GM12878 (cell line): Measurements from ENCODE around the gene GALNT16. TPM values are rescaled to one million over a fixed set of nuclear protein-coding genes. Genes with fewer than 3 reads are reported as not detected.

Experiments used
- ATAC-seq: fragments of 200-7000 bp; cut with Tn5 transposase; 3 replicates; pipeline ENCODE4 v1.9.1; 2020; ENCODE audit warnings: mild to moderate bottlenecking, moderate library complexity
- BruUV-seq: library from RNA; stranded (reverse); fragments of 400-500 nt; replicated peaks from 2 replicates; lab custom pipeline; 2021; lab: Mats Ljungman, UMichigan
- CTCF ChIA-PET: fragments of 300-600 bp; sonication (Branson Sonifier 250); formaldehyde crosslinking; extraction: SDS; loops from one replicate; lab custom pipeline; 2021; ENCODE audit warnings: inconsistent platforms; lab: Yijun Ruan, JAX
- POLR2A ChIA-PET: fragments of 350-600 bp; formaldehyde crosslinking; extraction: SDS; loops from one replicate; lab custom pipeline; 2021; ENCODE audit warnings: inconsistent platforms; lab: Charles Lee
- RAD21 ChIA-PET: fragments of 300-600 bp; sonication (Branson Sonifier 250); formaldehyde crosslinking; loops from one replicate; lab custom pipeline; 2023; ENCODE audit warnings: antibody characterized with exemption; ENCODE audit not compliant: unreplicated experiment; lab: Charles Lee
- SMC1A ChIA-PET: fragments of 300-600 bp; sonication (Branson Sonifier 250); formaldehyde crosslinking; loops from one replicate; lab custom pipeline; 2023; ENCODE audit not compliant: unreplicated experiment, uncharacterized antibody; lab: Charles Lee
- DNase-seq: peaks from one replicate; pipeline ENCODE4 v3.0.0-alpha.2; 2011; ENCODE audit warnings: low read depth, low spot score
- FAIRE-seq: peaks from 3 replicates; lab custom pipeline; 2011; peaks lifted over from hg19 to GRCh38; lab: Jason Lieb, UNC
- H2AFZ ChIP-seq: 2 replicates; pipeline ENCODE4 v1.6.0; 2011; ENCODE audit warnings: low read depth, low read length, control low read depth; ENCODE audit not compliant: control insufficient read depth
- H3K27ac ChIP-seq: 2 replicates; pipeline ENCODE4 v1.5.1; 2011; ENCODE audit warnings: control low read depth; ENCODE audit not compliant: control insufficient read depth, insufficient read depth
- H3K27me3 ChIP-seq, 2 experiments: replicated peaks in 1 of 2; 2 replicates each; pipeline versions ENCODE4 v1.6.0 to v1.6.1; 2011; ENCODE audit warnings: low read length in 1 of 2; ENCODE audit not compliant: control insufficient read depth in 2 of 2, insufficient read depth in 2 of 2
- H3K36me3 ChIP-seq, 2 experiments: 2 replicates each; pipeline ENCODE4 v1.5.1; 2011; ENCODE audit warnings: low read length in 1 of 2; ENCODE audit not compliant: control insufficient read depth in 2 of 2, insufficient read depth in 2 of 2
- H3K4me1 ChIP-seq: 2 replicates; pipeline ENCODE4 v1.6.1; 2011; ENCODE audit warnings: mild to moderate bottlenecking, low read length, moderate library complexity, mixed read lengths; ENCODE audit not compliant: control insufficient read depth, insufficient read depth
- H3K4me2 ChIP-seq: 2 replicates; pipeline ENCODE4 v1.6.0; 2011; ENCODE audit warnings: control low read depth; ENCODE audit not compliant: control insufficient read depth, insufficient read depth
- H3K4me3 ChIP-seq: fragments of 200-600 bp; sonication (generic); 2 replicates; pipeline ENCODE4 v1.5.1; 2016
- H3K79me2 ChIP-seq: 2 replicates; pipeline ENCODE4 v1.6.0; 2011; ENCODE audit warnings: low read length; ENCODE audit not compliant: control insufficient read depth, insufficient read depth
- H3K9ac ChIP-seq: 2 replicates; pipeline ENCODE4 v1.8.0; 2011; ENCODE audit warnings: low read length, control low read depth, mixed read lengths; ENCODE audit not compliant: control insufficient read depth, insufficient read depth
- H3K9me3 ChIP-seq: replicated peaks from 3 replicates; pipeline ENCODE4 v1.5.1; 2011; ENCODE audit warnings: mild to moderate bottlenecking, low read length; ENCODE audit not compliant: control insufficient read depth, insufficient read depth
- H4K20me1 ChIP-seq: 2 replicates; pipeline ENCODE4 v1.6.0; 2011; ENCODE audit not compliant: control insufficient read depth, insufficient read depth
- ASH2L ChIP-seq: fragments of 300-600, 200-600 bp; sonication (generic); IDR thresholded peaks from 2 replicates; pipeline ENCODE4 v1.6.1; 2017; ENCODE audit warnings: low read depth, mild to moderate bottlenecking, borderline replicate concordance
- BACH1 ChIP-seq: fragments of 450-650 bp; IDR thresholded peaks from 2 replicates; pipeline ENCODE4 v1.6.1; 2017; ENCODE audit warnings: mild to moderate bottlenecking, borderline replicate concordance
- CBFB ChIP-seq: IDR thresholded peaks from 2 replicates; pipeline ENCODE4 v1.6.1; 2016; ENCODE audit warnings: antibody characterized with exemption, low read depth
- CEBPB ChIP-seq, 2 experiments: fragments of 150-350 bp in 1 of 2; IDR thresholded peaks; 2 replicates each; pipeline ENCODE4 v1.6.1; 2012 to 2014; ENCODE audit warnings: low read depth in 2 of 2, low read length in 2 of 2, borderline replicate concordance in 1 of 2, inconsistent platforms in 1 of 2
- ESRRA ChIP-seq: IDR thresholded peaks from 2 replicates; pipeline ENCODE4 v1.6.1; 2012; ENCODE audit warnings: mild to moderate bottlenecking, low read length, improper control_type of control experiment
- IKZF2 ChIP-seq, 2 experiments: fragments of 450-650 bp; IDR thresholded peaks; 2 replicates each; pipeline ENCODE4 v1.6.1; 2017; ENCODE audit warnings: mild to moderate bottlenecking in 2 of 2, moderate library complexity in 2 of 2
- JUND ChIP-seq: IDR thresholded peaks from 2 replicates; pipeline ENCODE4 v1.6.1; 2012; ENCODE audit warnings: low read depth, mild to moderate bottlenecking, low read length, improper control_type of control experiment, moderate library complexity
- PAX5 ChIP-seq: IDR thresholded peaks from 2 replicates; pipeline ENCODE4 v1.6.1; 2011; ENCODE audit warnings: low read depth, low read length, borderline replicate concordance
- RAD51 ChIP-seq: fragments of 450-650 bp; IDR thresholded peaks from 2 replicates; pipeline ENCODE4 v1.6.1; 2016; ENCODE audit warnings: moderate library complexity, mild to moderate bottlenecking, inconsistent platforms
- RUNX3 ChIP-seq: IDR thresholded peaks from 2 replicates; pipeline ENCODE4 v1.6.1; 2012; ENCODE audit warnings: low read length, inconsistent platforms
- ZBED1 ChIP-seq: IDR thresholded peaks from 2 replicates; pipeline ENCODE4 v1.6.1; 2016; ENCODE audit warnings: borderline replicate concordance
- ZNF622 ChIP-seq: fragments of 450-650 bp; IDR thresholded peaks from 2 replicates; pipeline ENCODE4 v1.6.1; 2017; ENCODE audit warnings: mild to moderate bottlenecking, inconsistent platforms
- WGBS: methylation state at CpG from one replicate; pipeline ENCODE4 v1.1.6; 2016; ENCODE audit warnings: low lambda C conversion rate; ENCODE audit not compliant: insufficient replicate concordance, insufficient coverage; ENCODE audit errors: missing lambda C conversion rate; 5-methylcytosine and 5-hydroxymethylcytosine counted together
- in situ Hi-C: fragments of 300-500 bp; cut with MboI; formaldehyde crosslinking; loops from 9 replicates; pipeline ENCODE4 v1.14.3; 2018; ENCODE audit warnings: mixed read lengths
- intact Hi-C: fragments of 100-400 bp; cut with micrococcal nuclease; formaldehyde crosslinking; loops from one replicate; pipeline ENCODE4 v1.14.2; 2022; ENCODE audit not compliant: unreplicated experiment
- polyA plus RNA-seq, 11 experiments: library from polyadenylated mRNA; depleted of rRNA in 4 of 11; unstranded in 6 of 11; stranded (reverse) in 5 of 11; fragments of >200 nt; fragmentation: Nextera tagmentation in 4 of 11; fragmentation: Illumina TruSeq in 1 of 11; extraction: Ambion mirVana in 4 of 11; extraction: Trizol in 1 of 11; gene quantifications; 1 replicate in 1 of 11; 2 replicates in 10 of 11; pipeline versions ENCODE4 v1.2.1 to v1.2.3, GENCODE V29; 2011 to 2016; ENCODE audit warnings: inconsistent platforms in 2 of 11, missing spikeins in 2 of 11, low read depth in 1 of 11
- total RNA-seq, 4 experiments: library from RNA; depleted of rRNA in 3 of 4; stranded (reverse); fragments of >200 nt in 3 of 4; fragmentation: Illumina TruSeq in 1 of 4; extraction: Trizol in 1 of 4; gene quantifications; 2 replicates each; pipeline versions ENCODE4 v1.2.1 to v1.2.3, GENCODE V29; 2013 to 2021
- TF ChIP-seq, protein P1 (sequence below): IDR thresholded peaks from 2 replicates; pipeline ENCODE4 v1.6.1; 2012; ENCODE audit warnings: low read depth, low read length, improper control_type of control experiment
- TF ChIP-seq, protein P2 (sequence below): fragments of 450-650 bp; IDR thresholded peaks from 2 replicates; pipeline ENCODE4 v1.6.1; 2017; ENCODE audit warnings: mild to moderate bottlenecking, low read depth, inconsistent platforms; ENCODE audit not compliant: poor library complexity, severe bottlenecking
- TF ChIP-seq, protein P3 (sequence below): fragments of 450-650 bp; formaldehyde crosslinking; IDR thresholded peaks from 2 replicates; pipeline ENCODE4 v1.4.0; 2020; ENCODE audit warnings: mild to moderate bottlenecking, moderate library complexity

Gene GALNT16
- total and polyA plus RNA-seq, 10 of the 15 experiments (the other 5 are each of a cell fraction or from before 2014, with no cell fraction given), result under 0.01 to 0.08 (median 0.03) TPM; not detected in 3

DNA sequence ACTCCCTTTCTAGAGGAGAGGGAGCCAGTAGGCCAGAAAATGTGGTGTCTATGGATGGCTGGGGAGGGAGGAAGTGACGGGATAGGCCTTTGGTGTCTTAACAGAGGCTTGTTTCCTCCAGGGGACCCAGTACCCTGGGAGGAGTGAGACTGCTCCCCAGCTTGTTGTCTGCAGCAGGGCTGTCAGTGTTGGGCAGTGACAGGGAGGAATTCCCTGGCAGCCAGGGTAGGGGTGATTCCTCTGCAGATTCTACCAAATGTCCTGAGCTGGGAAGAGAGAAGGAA is 64.0 kb downstream of the GALNT16 start:
- CTCF ChIA-PET, result no interaction called here
- Histone ChIP-seq H4K20me1 (no peaks in the 10 kb centered on the region), H3K9me3 (no peaks in the 10 kb centered on the region), H3K9ac (no peak overlapping the region), H3K4me2 (no peak overlapping the region), H3K79me2 (no peaks in the 10 kb centered on the region), H3K36me3 (no peaks in the 10 kb centered on the region), H3K4me1 (no peaks in the 10 kb centered on the region), H2AFZ (no peak overlapping the region), H3K27me3 (no peaks in the 10 kb centered on the region; a peak in 1 of 4 replicates), H3K4me3 (no peak overlapping the region), H3K27ac (no peak overlapping the region)
- intact Hi-C loops, result no loop called here
- POLR2A ChIA-PET, result interaction anchor here (0.7 kb wide), 1 partner anchor 10 kb away, joined by 3 read pairs; no protein-coding TSS in a partner anchor
- no peak for FAIRE-seq
- RAD21 ChIA-PET, result no interaction called here
- ATAC-seq, result no peak
- TF ChIP-seq, protein P1, sequence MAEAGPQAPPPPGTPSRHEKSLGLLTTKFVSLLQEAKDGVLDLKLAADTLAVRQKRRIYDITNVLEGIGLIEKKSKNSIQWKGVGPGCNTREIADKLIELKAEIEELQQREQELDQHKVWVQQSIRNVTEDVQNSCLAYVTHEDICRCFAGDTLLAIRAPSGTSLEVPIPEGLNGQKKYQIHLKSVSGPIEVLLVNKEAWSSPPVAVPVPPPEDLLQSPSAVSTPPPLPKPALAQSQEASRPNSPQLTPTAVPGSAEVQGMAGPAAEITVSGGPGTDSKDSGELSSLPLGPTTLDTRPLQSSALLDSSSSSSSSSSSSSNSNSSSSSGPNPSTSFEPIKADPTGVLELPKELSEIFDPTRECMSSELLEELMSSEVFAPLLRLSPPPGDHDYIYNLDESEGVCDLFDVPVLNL, result no peak
- no peak for TF ChIP-seq ESRRA
- no peak for TF ChIP-seq ZNF622
- TF ChIP-seq BACH1, result no peak
- TF ChIP-seq IKZF2 (IDR thresholded peaks at IDR 0.05), result no peak
- no peak for TF ChIP-seq RUNX3
- no peak for TF ChIP-seq RAD51
- no peak for TF ChIP-seq CBFB
- no peak for TF ChIP-seq JUND
- no peak for TF ChIP-seq ASH2L
- TF ChIP-seq ZBED1, result no peak
- TF ChIP-seq PAX5, result no peak
- TF ChIP-seq CEBPB (IDR thresholded peaks at IDR 0.05; ENCODE audit: borderline replicate concordance in 1 of 2, low read depth in 2 of 2, low read length in 2 of 2), result no peak
- TF ChIP-seq, protein P2, sequence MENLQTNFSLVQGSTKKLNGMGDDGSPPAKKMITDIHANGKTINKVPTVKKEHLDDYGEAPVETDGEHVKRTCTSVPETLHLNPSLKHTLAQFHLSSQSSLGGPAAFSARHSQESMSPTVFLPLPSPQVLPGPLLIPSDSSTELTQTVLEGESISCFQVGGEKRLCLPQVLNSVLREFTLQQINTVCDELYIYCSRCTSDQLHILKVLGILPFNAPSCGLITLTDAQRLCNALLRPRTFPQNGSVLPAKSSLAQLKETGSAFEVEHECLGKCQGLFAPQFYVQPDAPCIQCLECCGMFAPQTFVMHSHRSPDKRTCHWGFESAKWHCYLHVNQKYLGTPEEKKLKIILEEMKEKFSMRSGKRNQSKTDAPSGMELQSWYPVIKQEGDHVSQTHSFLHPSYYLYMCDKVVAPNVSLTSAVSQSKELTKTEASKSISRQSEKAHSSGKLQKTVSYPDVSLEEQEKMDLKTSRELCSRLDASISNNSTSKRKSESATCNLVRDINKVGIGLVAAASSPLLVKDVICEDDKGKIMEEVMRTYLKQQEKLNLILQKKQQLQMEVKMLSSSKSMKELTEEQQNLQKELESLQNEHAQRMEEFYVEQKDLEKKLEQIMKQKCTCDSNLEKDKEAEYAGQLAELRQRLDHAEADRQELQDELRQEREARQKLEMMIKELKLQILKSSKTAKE, result no peak
- TF ChIP-seq, protein P3, sequence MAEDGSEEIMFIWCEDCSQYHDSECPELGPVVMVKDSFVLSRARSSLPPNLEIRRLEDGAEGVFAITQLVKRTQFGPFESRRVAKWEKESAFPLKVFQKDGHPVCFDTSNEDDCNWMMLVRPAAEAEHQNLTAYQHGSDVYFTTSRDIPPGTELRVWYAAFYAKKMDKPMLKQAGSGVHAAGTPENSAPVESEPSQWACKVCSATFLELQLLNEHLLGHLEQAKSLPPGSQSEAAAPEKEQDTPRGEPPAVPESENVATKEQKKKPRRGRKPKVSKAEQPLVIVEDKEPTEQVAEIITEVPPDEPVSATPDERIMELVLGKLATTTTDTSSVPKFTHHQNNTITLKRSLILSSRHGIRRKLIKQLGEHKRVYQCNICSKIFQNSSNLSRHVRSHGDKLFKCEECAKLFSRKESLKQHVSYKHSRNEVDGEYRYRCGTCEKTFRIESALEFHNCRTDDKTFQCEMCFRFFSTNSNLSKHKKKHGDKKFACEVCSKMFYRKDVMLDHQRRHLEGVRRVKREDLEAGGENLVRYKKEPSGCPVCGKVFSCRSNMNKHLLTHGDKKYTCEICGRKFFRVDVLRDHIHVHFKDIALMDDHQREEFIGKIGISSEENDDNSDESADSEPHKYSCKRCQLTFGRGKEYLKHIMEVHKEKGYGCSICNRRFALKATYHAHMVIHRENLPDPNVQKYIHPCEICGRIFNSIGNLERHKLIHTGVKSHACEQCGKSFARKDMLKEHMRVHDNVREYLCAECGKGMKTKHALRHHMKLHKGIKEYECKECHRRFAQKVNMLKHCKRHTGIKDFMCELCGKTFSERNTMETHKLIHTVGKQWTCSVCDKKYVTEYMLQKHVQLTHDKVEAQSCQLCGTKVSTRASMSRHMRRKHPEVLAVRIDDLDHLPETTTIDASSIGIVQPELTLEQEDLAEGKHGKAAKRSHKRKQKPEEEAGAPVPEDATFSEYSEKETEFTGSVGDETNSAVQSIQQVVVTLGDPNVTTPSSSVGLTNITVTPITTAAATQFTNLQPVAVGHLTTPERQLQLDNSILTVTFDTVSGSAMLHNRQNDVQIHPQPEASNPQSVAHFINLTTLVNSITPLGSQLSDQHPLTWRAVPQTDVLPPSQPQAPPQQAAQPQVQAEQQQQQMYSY (CRISPR knock-in tag), result no peak
- WGBS, result 0% methylated on average over 1 of the region's 1 CpG
- no peak for DNase-seq
- BruUV-seq, result no TSS peak
- in situ Hi-C loops, result no loop called here
- SMC1A ChIA-PET, result interaction anchor here (0.9 kb wide), 1 partner anchor 112 kb away, joined by 3 read pairs; no protein-coding TSS in a partner anchor
